Panc1 (cell line): Measurements from ENCODE around the gene ZNF528. TPM values are rescaled to one million over a fixed set of nuclear protein-coding genes. Genes with fewer than 3 reads are reported as not detected.
A peak's percentile ranks its signal among the peaks of the same experiment; 100 is the strongest.

Experiments
- ATAC-seq: fragments of 200-7000 bp; cut with Tn5 transposase; 2 replicates; pipeline ENCODE4 v1.9.1; 2020; ENCODE audit warnings: mild to moderate bottlenecking, moderate library complexity
- Bru-seq: library from RNA; stranded (reverse); fragments of 400-500 nt; gene quantifications from one replicate; lab custom pipeline; 2021; lab: Mats Ljungman, UMichigan
- BruChase-seq, 2 experiments: library from RNA; stranded (reverse); fragments of 400-500 nt; gene quantifications; one replicate each; lab custom pipeline; 2021; lab: Mats Ljungman, UMichigan
- BruUV-seq: library from RNA; stranded (reverse); fragments of 400-500 nt; replicated peaks from 2 replicates; lab custom pipeline; 2021; lab: Mats Ljungman, UMichigan
- CTCF ChIA-PET: fragments of 300-600 bp; sonication (Branson Sonifier 250); formaldehyde crosslinking; loops from one replicate; lab custom pipeline; 2022; ENCODE audit warnings: antibody characterized with exemption; lab: Charles Lee
- POLR2A ChIA-PET: fragments of 300-600 bp; sonication (Branson Sonifier 250); formaldehyde crosslinking; loops from one replicate; lab custom pipeline; 2022; ENCODE audit warnings: antibody characterized with exemption; lab: Charles Lee
- DNase-seq: peaks from one replicate; pipeline ENCODE4 v3.0.0-alpha.2; 2010; ENCODE audit warnings: low read depth, low spot score
- H3K27ac ChIP-seq: 2 replicates; pipeline ENCODE4 v1.5.1; 2011; ENCODE audit warnings: mild to moderate bottlenecking, low read length, inconsistent platforms
- H3K27me3 ChIP-seq: fragments of 200-500 bp; sonication (Bioruptor generic); 2 replicates; pipeline ENCODE4 v1.6.0; 2014; ENCODE audit warnings: low read length, inconsistent platforms; ENCODE audit not compliant: control insufficient read depth, insufficient read depth
- H3K36me3 ChIP-seq: fragments of 200-500 bp; sonication (Bioruptor generic); 2 replicates; pipeline ENCODE4 v1.5.1; 2014; ENCODE audit warnings: inconsistent platforms, mild to moderate bottlenecking, low read length, moderate library complexity; ENCODE audit not compliant: control insufficient read depth, insufficient read depth
- H3K4me1 ChIP-seq: 2 replicates; pipeline ENCODE4 v1.5.1; 2011; ENCODE audit warnings: inconsistent platforms, mild to moderate bottlenecking, low read length, moderate library complexity; ENCODE audit not compliant: control insufficient read depth, insufficient read depth
- H3K4me3 ChIP-seq, 2 experiments: 2 replicates each; pipeline ENCODE4 v1.5.1; 2011 to 2012; ENCODE audit warnings: low read depth in 2 of 2, low read length in 2 of 2, mild to moderate bottlenecking in 2 of 2, inconsistent platforms in 1 of 2, moderate library complexity in 1 of 2
- H3K9me3 ChIP-seq: fragments of 200-500 bp; sonication (Bioruptor generic); 2 replicates; pipeline ENCODE4 v1.5.1; 2014; ENCODE audit warnings: low read depth, mild to moderate bottlenecking, inconsistent platforms, low read length, moderate library complexity; ENCODE audit not compliant: control insufficient read depth, insufficient read depth
- POLR2AphosphoS5 ChIP-seq: IDR thresholded peaks from 2 replicates; pipeline ENCODE4 v1.6.1; 2012; ENCODE audit warnings: mild to moderate bottlenecking, low read depth, low read length, moderate library complexity
- SIN3A ChIP-seq: IDR thresholded peaks from 2 replicates; pipeline ENCODE4 v1.6.1; 2012; ENCODE audit warnings: low read depth, mild to moderate bottlenecking, low read length, moderate library complexity, borderline replicate concordance; ENCODE audit not compliant: insufficient read depth
- TCF7L2 ChIP-seq: IDR thresholded peaks from 2 replicates; pipeline ENCODE4 v1.6.1; 2011; ENCODE audit warnings: mild to moderate bottlenecking, low read depth, low read length, inconsistent platforms
- in situ Hi-C: cut with HindIII; loops from 2 replicates; pipeline ENCODE4 v1.10.0; 2016; ENCODE audit warnings: low sequenced_read_pairs, low pct_unique_long_range_greater_than_20kb
- intact Hi-C: fragments of 100-400 bp; cut with micrococcal nuclease; formaldehyde crosslinking; loops from one replicate; pipeline ENCODE4 v1.10.0; 2022; ENCODE audit not compliant: unreplicated experiment
- long read RNA-seq: library from polyadenylated mRNA; unstranded; transcript quantifications from one replicate; pipeline ENCODE4 v2.0.0, GENCODE V29; 2021; ENCODE audit not compliant: unreplicated experiment
- polyA plus RNA-seq: library from polyadenylated mRNA; unstranded; fragments of >200 nt; gene quantifications from one replicate; pipeline ENCODE4 v1.2.1, GENCODE V29; 2012; ENCODE audit warnings: missing spikeins; ENCODE audit not compliant: insufficient read length
- total RNA-seq: library from RNA; stranded (reverse); gene quantifications from one replicate; pipeline ENCODE4 v1.2.1, GENCODE V29; 2021; ENCODE audit not compliant: unreplicated experiment
- TF ChIP-seq, protein P1 (sequence below), 2 experiments: IDR thresholded peaks; 2 replicates each; pipeline ENCODE4 v1.6.1; 2011 to 2012; ENCODE audit warnings: low read depth in 2 of 2, control low read depth in 1 of 2, low read length in 1 of 2, mild to moderate bottlenecking in 1 of 2, moderate library complexity in 1 of 2; ENCODE audit not compliant: insufficient read depth in 1 of 2
- TF ChIP-seq, protein P2 (sequence below): fragments of 450-650 bp; IDR thresholded peaks from 2 replicates; pipeline ENCODE4 v1.5.1; 2017; ENCODE audit warnings: mild to moderate bottlenecking

The ZNF528 gene
- 9.3 TPM for total RNA-seq
- polyA plus RNA-seq = 4.1 TPM
- Bru-seq, nascent RNA = percentile 57 among the genes with signal in this experiment
- percentile 71 among the genes with signal in this experiment for BruChase-seq, experiment 1, labeled RNA remaining after a 2-hour chase
- percentile 65 among the genes with signal in this experiment for BruChase-seq, experiment 2, labeled RNA remaining after a 6-hour chase
- long read RNA-seq, full-length matches to known transcripts = 3 of 9 reads
- long read RNA-seq, partial matches to known transcripts = 1 of 9 reads
- long read RNA-seq, other reads (novel, unspliced or antisense) = 5 of 9 reads

DNA sequence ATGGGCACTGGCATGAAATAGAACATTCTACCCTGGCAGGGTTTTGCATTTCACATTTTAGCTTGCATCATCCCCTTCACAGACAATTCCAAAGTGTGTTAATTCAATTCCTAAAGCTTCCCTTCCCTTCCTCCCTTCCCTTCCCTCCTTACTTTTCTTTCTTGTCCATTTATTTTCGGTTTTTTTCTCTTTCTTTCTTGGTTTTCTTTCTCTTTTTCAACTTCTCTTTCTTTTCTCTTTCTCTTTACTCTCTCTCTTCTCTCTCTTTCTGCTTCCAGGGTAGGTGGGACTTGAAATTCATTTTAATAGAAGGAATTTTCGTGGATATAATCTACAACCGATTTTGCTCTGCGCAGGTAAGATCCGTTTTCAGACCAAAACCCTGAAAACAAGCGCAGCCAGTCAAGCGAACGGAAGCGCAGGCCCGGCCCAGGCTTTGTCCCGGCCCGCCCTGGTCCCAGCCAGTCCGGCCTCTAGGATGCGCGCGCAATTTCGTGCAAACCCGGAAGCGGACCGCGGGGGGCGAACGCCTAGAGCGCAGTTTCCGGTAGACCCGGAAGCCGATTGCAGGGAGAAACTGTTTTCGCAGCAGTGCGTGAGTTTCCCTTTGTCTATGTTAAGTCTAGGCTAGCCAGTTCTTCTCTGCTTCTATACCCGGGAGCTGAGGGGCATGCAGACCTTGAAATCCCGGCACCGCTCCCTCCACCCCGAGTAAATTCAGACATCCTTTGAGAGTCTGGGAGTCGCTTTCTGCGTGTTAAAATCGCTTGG lies at the start of gene ZNF528:
ZNF528 (plus strand) TSS at position 540 of the 771 bp plus-strand sequence. CDS start 4,165 bp downstream, outside the sequence.
- ChIA-PET CTCF (no interaction called here), POLR2A (no interaction called here)
- Histone ChIP-seq H3K27me3 (no peaks in the 10 kb centered on the region), H3K36me3 (no peaks in the 10 kb centered on the region), H3K27ac (peak within 1 kb of the TSS; percentile 85), H3K4me1 (no peaks in the 10 kb centered on the region), H3K4me3 (peak within 1 kb of the TSS; percentile 63 to 82), H3K9me3 (peaks cover 11% of the 10 kb centered on the region; the same call in 1 of the 2 replicates)
- TSS peak; percentile 92 for BruUV-seq
- in situ Hi-C loops (no loop called here), intact Hi-C loops (no loop called here)
- 0 out of 2 replicates have a peak, but pooled peaks have one; percentile 50 for TF ChIP-seq SIN3A
- TF ChIP-seq, protein P1, sequence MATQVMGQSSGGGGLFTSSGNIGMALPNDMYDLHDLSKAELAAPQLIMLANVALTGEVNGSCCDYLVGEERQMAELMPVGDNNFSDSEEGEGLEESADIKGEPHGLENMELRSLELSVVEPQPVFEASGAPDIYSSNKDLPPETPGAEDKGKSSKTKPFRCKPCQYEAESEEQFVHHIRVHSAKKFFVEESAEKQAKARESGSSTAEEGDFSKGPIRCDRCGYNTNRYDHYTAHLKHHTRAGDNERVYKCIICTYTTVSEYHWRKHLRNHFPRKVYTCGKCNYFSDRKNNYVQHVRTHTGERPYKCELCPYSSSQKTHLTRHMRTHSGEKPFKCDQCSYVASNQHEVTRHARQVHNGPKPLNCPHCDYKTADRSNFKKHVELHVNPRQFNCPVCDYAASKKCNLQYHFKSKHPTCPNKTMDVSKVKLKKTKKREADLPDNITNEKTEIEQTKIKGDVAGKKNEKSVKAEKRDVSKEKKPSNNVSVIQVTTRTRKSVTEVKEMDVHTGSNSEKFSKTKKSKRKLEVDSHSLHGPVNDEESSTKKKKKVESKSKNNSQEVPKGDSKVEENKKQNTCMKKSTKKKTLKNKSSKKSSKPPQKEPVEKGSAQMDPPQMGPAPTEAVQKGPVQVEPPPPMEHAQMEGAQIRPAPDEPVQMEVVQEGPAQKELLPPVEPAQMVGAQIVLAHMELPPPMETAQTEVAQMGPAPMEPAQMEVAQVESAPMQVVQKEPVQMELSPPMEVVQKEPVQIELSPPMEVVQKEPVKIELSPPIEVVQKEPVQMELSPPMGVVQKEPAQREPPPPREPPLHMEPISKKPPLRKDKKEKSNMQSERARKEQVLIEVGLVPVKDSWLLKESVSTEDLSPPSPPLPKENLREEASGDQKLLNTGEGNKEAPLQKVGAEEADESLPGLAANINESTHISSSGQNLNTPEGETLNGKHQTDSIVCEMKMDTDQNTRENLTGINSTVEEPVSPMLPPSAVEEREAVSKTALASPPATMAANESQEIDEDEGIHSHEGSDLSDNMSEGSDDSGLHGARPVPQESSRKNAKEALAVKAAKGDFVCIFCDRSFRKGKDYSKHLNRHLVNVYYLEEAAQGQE (IDR thresholded peaks at IDR 0.05; ENCODE audit: insufficient read depth in 1 of 2, low read depth in 2 of 2, low read length in 1 of 2) = no peak
- ATAC-seq = peak; percentile 100
- peak; percentile 22 for DNase-seq

DNA sequence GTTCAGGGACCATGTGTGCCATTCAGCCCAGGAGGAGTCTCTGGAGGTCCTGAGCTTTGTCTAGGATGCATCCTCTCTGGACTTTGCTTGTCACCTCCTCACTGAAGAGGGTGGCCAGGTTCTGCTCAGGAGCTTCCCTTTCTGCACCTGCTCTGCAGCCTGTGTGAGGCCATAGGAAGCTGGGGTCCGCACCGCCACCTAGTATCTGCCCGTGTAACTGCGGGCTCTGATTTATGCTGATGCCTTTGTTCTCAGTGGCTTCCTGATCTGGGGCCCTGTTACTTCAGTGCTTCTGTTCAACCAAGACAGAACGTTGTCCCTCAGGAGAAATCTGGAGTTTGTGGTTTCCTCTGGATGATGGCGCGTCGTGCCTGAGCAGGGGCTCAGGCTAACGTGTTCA lies 46.1 kb upstream of the ZNF528 start:
- POLR2A ChIA-PET = no interaction called here
- H3K27me3 ChIP-seq = no peaks in the 10 kb centered on the region
- intact Hi-C loops (no loop called here), in situ Hi-C loops (no loop called here)
- no peaks in the 10 kb centered on the region for H3K9me3 ChIP-seq
- no peaks in the 10 kb centered on the region for H3K4me1 ChIP-seq
- H3K36me3 ChIP-seq = no peaks in the 10 kb centered on the region
- no peak for DNase-seq
- H3K27ac ChIP-seq = no peak overlapping the region
- BruUV-seq = no TSS peak
- ATAC-seq = no peak
- H3K4me3 ChIP-seq = no peak overlapping the region
- CTCF ChIA-PET = no interaction called here
- TF ChIP-seq, protein P2, sequence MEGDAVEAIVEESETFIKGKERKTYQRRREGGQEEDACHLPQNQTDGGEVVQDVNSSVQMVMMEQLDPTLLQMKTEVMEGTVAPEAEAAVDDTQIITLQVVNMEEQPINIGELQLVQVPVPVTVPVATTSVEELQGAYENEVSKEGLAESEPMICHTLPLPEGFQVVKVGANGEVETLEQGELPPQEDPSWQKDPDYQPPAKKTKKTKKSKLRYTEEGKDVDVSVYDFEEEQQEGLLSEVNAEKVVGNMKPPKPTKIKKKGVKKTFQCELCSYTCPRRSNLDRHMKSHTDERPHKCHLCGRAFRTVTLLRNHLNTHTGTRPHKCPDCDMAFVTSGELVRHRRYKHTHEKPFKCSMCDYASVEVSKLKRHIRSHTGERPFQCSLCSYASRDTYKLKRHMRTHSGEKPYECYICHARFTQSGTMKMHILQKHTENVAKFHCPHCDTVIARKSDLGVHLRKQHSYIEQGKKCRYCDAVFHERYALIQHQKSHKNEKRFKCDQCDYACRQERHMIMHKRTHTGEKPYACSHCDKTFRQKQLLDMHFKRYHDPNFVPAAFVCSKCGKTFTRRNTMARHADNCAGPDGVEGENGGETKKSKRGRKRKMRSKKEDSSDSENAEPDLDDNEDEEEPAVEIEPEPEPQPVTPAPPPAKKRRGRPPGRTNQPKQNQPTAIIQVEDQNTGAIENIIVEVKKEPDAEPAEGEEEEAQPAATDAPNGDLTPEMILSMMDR = no peak
- no peak for TF ChIP-seq SIN3A
- TF ChIP-seq TCF7L2 = no peak
- TF ChIP-seq POLR2AphosphoS5 = no peak
- TF ChIP-seq, protein P1 (IDR thresholded peaks at IDR 0.05; ENCODE audit: insufficient read depth in 1 of 2, low read depth in 2 of 2, low read length in 1 of 2) = no peak
